UCSD-AML1 (cell line): ENCODE measurements around the gene ARID3A.

Experiments
- DNase-seq: peaks from one replicate; lab custom pipeline; 2025; ENCODE audit not compliant: unreplicated experiment; lab: John Stamatoyannopoulos, UW

The ARID3A gene

GRCh38 chr19:911197-912033 lies 14.4 kb upstream of the ARID3A start:
- no peak for DNase-seq

GRCh38 chr19:912181-913079 lies 13.4 kb upstream of the ARID3A start:
- no peak for DNase-seq

GRCh38 chr19:913080-913748 lies 12.6 kb upstream of the ARID3A start, which contains the start of gene R3HDM4:
R3HDM4 (minus strand) TSS chr19:913219; CDS start chr19:913157, 62 bp downstream.
- DNase-seq = peak; percentile 78

GRCh38 chr19:916645-917322 lies 9.1 kb upstream of the ARID3A start:
- DNase-seq = peak; percentile 27

GRCh38 chr19:917323-918151 lies 8.3 kb upstream of the ARID3A start, which contains the start of gene KISS1R:
KISS1R (plus strand) TSS chr19:917333; CDS start chr19:917503, 170 bp downstream.
- DNase-seq = peak; percentile 68

GRCh38 chr19:918152-918437 lies 7.7 kb upstream of the ARID3A start:
- DNase-seq = no peak

GRCh38 chr19:918481-919198 lies 7.2 kb upstream of the ARID3A start:
- no peak for DNase-seq

GRCh38 chr19:919199-920050 lies 6.4 kb upstream of the ARID3A start:
- DNase-seq = no peak

GRCh38 chr19:920051-920864 lies 5.6 kb upstream of the ARID3A start:
- DNase-seq = peak; percentile 45

- DNase-seq = no peak
Observed at GRCh38 chr19:924553-925086, 1.2 kb upstream of the ARID3A start.

- DNase-seq = no peak
Observed at GRCh38 chr19:925087-925525, 729 bp upstream of the ARID3A start.

GRCh38 chr19:926323-926588 lies 421 bp downstream of the ARID3A start:
- no peak for DNase-seq

- DNase-seq = peak; percentile 49
Observed at GRCh38 chr19:926589-927350, 935 bp downstream of the ARID3A start.

GRCh38 chr19:927351-927779 lies 1.5 kb downstream of the ARID3A start:
- DNase-seq = no peak

GRCh38 chr19:927780-928401 lies 2.1 kb downstream of the ARID3A start:
- DNase-seq = no peak

GRCh38 chr19:928471-929202 lies 2.8 kb downstream of the ARID3A start:
- DNase-seq = no peak
